Glutamatergic neuron (in vitro differentiated cells): ENCODE measurements around the gene SLC12A8. TPM values are rescaled to one million over a fixed set of nuclear protein-coding genes. Genes with fewer than 3 reads are reported as not detected.

Experiments
- DNase-seq: peaks from one replicate; pipeline ENCODE4 v3.0.0; 2022
- H3K27ac Mint-ChIP-seq: one replicate; pipeline ENCODE4 v1.8.0; 2020; ENCODE audit warnings: mild to moderate bottlenecking, mixed read lengths, inconsistent platforms; ENCODE audit not compliant: unreplicated experiment
- H3K27me3 Mint-ChIP-seq: one replicate; pipeline ENCODE4 v1.8.0; 2020; ENCODE audit warnings: mild to moderate bottlenecking, moderate library complexity, mixed read lengths, inconsistent platforms; ENCODE audit not compliant: unreplicated experiment
- H3K36me3 Mint-ChIP-seq: one replicate; pipeline ENCODE4 v1.8.0; 2020; ENCODE audit warnings: mild to moderate bottlenecking, mixed read lengths, inconsistent platforms; ENCODE audit not compliant: unreplicated experiment
- H3K4me1 Mint-ChIP-seq: one replicate; pipeline ENCODE4 v1.8.0; 2020; ENCODE audit warnings: mild to moderate bottlenecking, low read depth, mixed read lengths, inconsistent platforms; ENCODE audit not compliant: unreplicated experiment
- H3K4me3 Mint-ChIP-seq: one replicate; pipeline ENCODE4 v1.8.0; 2020; ENCODE audit warnings: mild to moderate bottlenecking, mixed read lengths, inconsistent platforms; ENCODE audit not compliant: unreplicated experiment
- H3K9me3 Mint-ChIP-seq: one replicate; pipeline ENCODE4 v1.8.0; 2020; ENCODE audit warnings: mild to moderate bottlenecking, moderate library complexity, mixed read lengths, inconsistent platforms; ENCODE audit not compliant: unreplicated experiment
- CTCF ChIP-seq: fragments of 200-600 bp; sonication (generic); IDR thresholded peaks from one replicate; pipeline ENCODE4 v1.5.0; 2021; ENCODE audit not compliant: partially characterized antibody, unreplicated experiment
- total RNA-seq: library from RNA; stranded (reverse); fragmentation: NEBNext Ultra II Directional; extraction: Animal tissue kit (Norgen Biotek cat#: 25700); gene quantifications from one replicate; pipeline ENCODE4 v1.2.1, GENCODE V29; 2021; ENCODE audit not compliant: unreplicated experiment

Gene SLC12A8
- total RNA-seq, 1 donor from 2014 or later = 2.4 TPM

DNA sequence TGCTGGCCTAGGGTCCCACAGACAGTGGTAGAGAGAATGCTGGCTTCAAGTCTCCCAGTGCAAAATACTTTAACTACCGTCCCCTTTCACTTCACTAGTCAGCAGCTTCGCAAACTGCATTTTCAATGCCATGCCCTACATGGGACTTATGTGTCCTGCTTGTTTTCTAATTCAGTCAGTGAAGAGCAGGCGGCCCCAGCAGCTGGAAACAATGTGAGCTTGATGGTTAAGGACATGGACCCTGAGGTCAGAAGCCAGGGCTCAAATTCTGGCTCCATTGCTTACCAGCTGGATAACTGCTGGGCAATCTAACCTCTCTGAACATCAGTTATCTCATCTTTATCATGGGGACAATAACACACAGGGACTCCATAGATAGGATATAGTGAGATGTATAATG is 58.4 kb downstream of the SLC12A8 start:
- no peak overlapping the region for H3K4me3 Mint-ChIP-seq
- no peak for DNase-seq
- TF ChIP-seq CTCF = no peak
- no peak overlapping the region for H3K27ac Mint-ChIP-seq
- H3K27me3 Mint-ChIP-seq = no peaks in the 10 kb centered on the region
- H3K4me1 Mint-ChIP-seq = peaks cover 16% of the 10 kb centered on the region
- H3K36me3 Mint-ChIP-seq = no peaks in the 10 kb centered on the region
- H3K9me3 Mint-ChIP-seq = no peaks in the 10 kb centered on the region

DNA sequence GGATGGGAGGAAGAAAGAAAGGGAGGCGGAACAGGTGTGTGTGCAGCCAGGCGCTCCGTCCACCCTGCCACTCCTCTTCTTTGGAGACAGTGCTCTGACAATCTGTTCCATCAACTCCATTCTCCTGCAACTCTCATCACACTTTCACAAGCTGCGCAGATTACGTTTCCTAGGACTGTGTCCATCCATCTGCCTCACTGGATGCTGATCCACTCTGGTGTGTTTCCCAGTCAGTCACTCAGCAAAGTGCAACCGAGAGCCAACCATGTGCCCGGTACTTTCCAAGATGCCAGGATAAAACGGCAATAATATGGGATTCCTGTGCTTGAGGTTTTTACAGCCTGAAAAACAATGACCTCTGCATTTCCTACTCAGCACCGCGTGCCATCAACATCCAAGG is 59.6 kb downstream of the SLC12A8 start:
- DNase-seq = no peak
- TF ChIP-seq CTCF = no peak
- Mint-ChIP-seq H3K4me3 (no peak overlapping the region), H3K9me3 (no peaks in the 10 kb centered on the region), H3K27ac (no peak overlapping the region), H3K27me3 (no peaks in the 10 kb centered on the region), H3K36me3 (no peaks in the 10 kb centered on the region), H3K4me1 (peaks cover 16% of the 10 kb centered on the region)

- H3K27me3 Mint-ChIP-seq = no peaks in the 10 kb centered on the region
- DNase-seq = no peak
- H3K4me1 Mint-ChIP-seq = peaks cover 16% of the 10 kb centered on the region
- H3K27ac Mint-ChIP-seq = no peak overlapping the region
- H3K36me3 Mint-ChIP-seq = no peaks in the 10 kb centered on the region
- H3K9me3 Mint-ChIP-seq = no peaks in the 10 kb centered on the region
- TF ChIP-seq CTCF = no peak
- H3K4me3 Mint-ChIP-seq = no peak overlapping the region
Measured at GRCh38 chr3:125151916-125152315, 60.6 kb downstream of the SLC12A8 start.

DNA sequence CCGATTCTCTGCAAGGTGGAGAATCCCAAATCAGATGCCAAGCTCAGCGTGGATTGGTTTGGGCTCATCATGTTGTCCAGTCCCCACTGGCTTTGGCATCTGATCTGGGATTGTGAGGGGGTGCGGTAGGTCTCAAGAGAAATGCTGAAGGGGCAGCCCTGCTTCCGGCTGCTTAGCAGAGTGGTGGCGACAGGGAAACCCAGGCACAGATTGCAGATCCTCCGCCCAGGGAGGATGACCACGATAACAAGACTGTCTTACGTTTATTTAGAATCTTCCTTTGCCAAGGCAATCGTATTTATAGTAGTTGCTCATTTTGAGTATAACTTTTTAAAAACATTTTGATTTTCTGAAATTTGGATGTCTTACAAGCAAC is 61.1 kb downstream of the SLC12A8 start:
- no peak overlapping the region for H3K4me3 Mint-ChIP-seq
- H3K9me3 Mint-ChIP-seq = no peaks in the 10 kb centered on the region

More for the DNA sequence above, 61.1 kb downstream of the SLC12A8 start:
- Mint-ChIP-seq H3K4me1 (peaks cover 16% of the 10 kb centered on the region), H3K36me3 (no peaks in the 10 kb centered on the region), H3K27ac (no peak overlapping the region), H3K27me3 (no peaks in the 10 kb centered on the region)
- DNase-seq = no peak
- TF ChIP-seq CTCF = no peak
